Spleen (tissue), 11 donors: ENCODE measurements around the gene SETBP1. TPM values are rescaled to one million over a fixed set of nuclear protein-coding genes. Genes with fewer than 3 reads are reported as not detected.

Source experiments
- DNase-seq: peaks from one replicate; pipeline ENCODE4 v3.0.0-alpha.2; 2020
- H3K27ac ChIP-seq, 8 donors: fragments of 200-600 bp; sonication (generic) in 7 of 8; 1 replicate in 4 of 8; 2 replicates in 4 of 8; pipeline versions ENCODE4 v1.5.0 to v1.8.0; 2016 to 2021; ENCODE audit warnings: inconsistent platforms in 4 of 8, mild to moderate bottlenecking in 4 of 8, moderate library complexity in 1 of 8
- H3K27me3 ChIP-seq, 7 donors: fragments of 200-600 bp; sonication (generic) in 6 of 7; replicated peaks in 1 of 7; 1 replicate in 4 of 7; 2 replicates in 3 of 7; pipeline versions ENCODE4 v1.5.0 to v1.8.0; 2016 to 2021; ENCODE audit warnings: inconsistent platforms in 3 of 7, mild to moderate bottlenecking in 1 of 7
- H3K36me3 ChIP-seq, 6 donors: fragments of 200-600 bp; sonication (generic) in 5 of 6; 1 replicate in 4 of 6; 2 replicates in 2 of 6; pipeline versions ENCODE4 v1.5.0 to v1.8.0; 2016 to 2021; ENCODE audit warnings: inconsistent platforms in 2 of 6
- H3K4me1 ChIP-seq, 6 donors: fragments of 200-600 bp; sonication (generic) in 5 of 6; 1 replicate in 3 of 6; 2 replicates in 3 of 6; pipeline versions ENCODE4 v1.5.0 to v1.8.0; 2016 to 2021; ENCODE audit warnings: inconsistent platforms in 3 of 6
- H3K4me3 ChIP-seq, 8 donors: fragments of 200-600 bp; sonication (generic) in 7 of 8; 1 replicate in 4 of 8; 2 replicates in 4 of 8; pipeline versions ENCODE4 v1.5.0 to v1.8.0; 2016 to 2021; ENCODE audit warnings: inconsistent platforms in 4 of 8, mild to moderate bottlenecking in 4 of 8, moderate library complexity in 2 of 8
- H3K9me3 ChIP-seq, 8 donors: fragments of 200-600 bp; sonication (generic) in 7 of 8; 1 replicate in 4 of 8; 2 replicates in 4 of 8; pipeline versions ENCODE4 v1.5.0 to v1.8.0; 2016 to 2021; ENCODE audit warnings: inconsistent platforms in 4 of 8
- CTCF ChIP-seq, 11 experiments: fragments of 200-600 bp in 7 of 11; fragments of 450-650 bp in 4 of 11; sonication (generic) in 4 of 11; IDR thresholded peaks in 8 of 11; conservative IDR thresholded peaks in 3 of 11; 1 replicate in 7 of 11; 2 replicates in 4 of 11; pipeline versions ENCODE4 v1.4.0 to v1.8.0; 2016 to 2021; ENCODE audit warnings: antibody characterized with exemption in 11 of 11, inconsistent platforms in 4 of 11, mild to moderate bottlenecking in 1 of 11
- POLR2A ChIP-seq, 3 donors: fragments of 450-650 bp; IDR thresholded peaks; one replicate each; pipeline ENCODE4 v1.5.1; 2017; ENCODE audit warnings: antibody characterized with exemption in 3 of 3, mild to moderate bottlenecking in 1 of 3
- POLR2AphosphoS5 ChIP-seq, 3 donors: sonication (generic); formaldehyde crosslinking; IDR thresholded peaks; one replicate each; pipeline ENCODE4 v1.5.1; 2017; ENCODE audit warnings: antibody characterized with exemption in 3 of 3
- whole genome bisulfite sequencing, 5 donors: extraction: QIAGEN DNeasy Blood & Tissue Kit in 3 of 5; methylation state at CpG; one replicate each; pipeline versions ENCODE4 v1.1.5 to v1.1.7; 2013 to 2018; 5-methylcytosine and 5-hydroxymethylcytosine counted together
- intact Hi-C: fragments of 100-400 bp; cut with DNase I; formaldehyde crosslinking; loops from one replicate; pipeline ENCODE4 v1.15.0; 2023; ENCODE audit warnings: low total_unique reads
- polyA plus RNA-seq, 3 donors: library from polyadenylated mRNA; stranded (reverse); fragments of 200-250 nt; gene quantifications; one replicate each; pipeline ENCODE4 v1.2.1, GENCODE V29; 2013
- total RNA-seq, 7 donors: library from RNA; depleted of rRNA in 3 of 7; stranded (reverse); fragments of >200 nt in 3 of 7; fragmentation: NEBNext Ultra II Directional in 4 of 7; extraction: Animal tissue kit (Norgen Biotek cat#: 25700) in 4 of 7; gene quantifications; one replicate each; pipeline versions ENCODE4 v1.1.0 to v1.2.1, GENCODE V29; 2016 to 2021
- donor health status: healthy with polysubstance abuse.
- donor health status: DM: no; HTN: no; CAD: no; lungs with moderate emphysema.
- donor health status: DM: no; HTN: no; CAD: no.
- donor health status: Bipolar disorder and iron deficiency.
- donor health status: healthy.
- donor health status: DM: no; HTN: no; CAD: no.
- donor health status: DM: yes; HTN: yes; CAD: no.

SETBP1 gene
- total and polyA plus RNA-seq, 10 donors = 2.0 to 50.7 (median 33.1) TPM

GRCh38 chr18:44979748-44980147, 299.1 kb downstream of the SETBP1 start:
- peak overlapping the region in 1 of 8 donors; percentile 17 for H3K27ac ChIP-seq
- H3K4me1 ChIP-seq = no peaks in the 10 kb centered on the region
- intact Hi-C loops = no loop called here
- no peak for DNase-seq
- H3K36me3 ChIP-seq = no peaks in the 10 kb centered on the region
- H3K27me3 ChIP-seq = no peaks in the 10 kb centered on the region
- TF ChIP-seq POLR2AphosphoS5 (IDR thresholded peaks at IDR 0.05) (no peak), CTCF (IDR thresholded peaks at IDR 0.05 in 8 of 11, conservative IDR thresholded peaks at IDR 0.05 in 3 of 11) (no peak), POLR2A (IDR thresholded peaks at IDR 0.05) (no peak)
- no peaks in the 10 kb centered on the region for H3K9me3 ChIP-seq
- 62 to 77% (median 69%) methylated on average over 3 of the region's 3 CpGs for WGBS, 5 donors
- H3K4me3 ChIP-seq = no peak overlapping the region

GRCh38 chr18:44981121-44981520, 300.4 kb downstream of the SETBP1 start:
- Histone ChIP-seq H3K9me3 (no peaks in the 10 kb centered on the region), H3K27ac (no peak overlapping the region), H3K4me1 (no peaks in the 10 kb centered on the region), H3K4me3 (no peak overlapping the region), H3K36me3 (no peaks in the 10 kb centered on the region), H3K27me3 (no peaks in the 10 kb centered on the region)
- no peak for DNase-seq
- TF ChIP-seq CTCF (IDR thresholded peaks at IDR 0.05 in 8 of 11, conservative IDR thresholded peaks at IDR 0.05 in 3 of 11) = no peak
- TF ChIP-seq POLR2A (IDR thresholded peaks at IDR 0.05) = no peak
- no peak for TF ChIP-seq POLR2AphosphoS5 (IDR thresholded peaks at IDR 0.05)
- intact Hi-C loops = no loop called here
- WGBS, 5 donors = 90 to 97% (median 95%) methylated on average over 5 of the region's 5 CpGs

GRCh38 chr18:44986933-44987332, 306.2 kb downstream of the SETBP1 start:
- Histone ChIP-seq H3K27ac (no peak overlapping the region), H3K27me3 (no peaks in the 10 kb centered on the region), H3K9me3 (peaks cover 0 to 11% (median 10%) of the 10 kb centered on the region in 8 donors), H3K36me3 (no peaks in the 10 kb centered on the region), H3K4me3 (no peak overlapping the region), H3K4me1 (peaks cover 0 to 5% (median 0%) of the 10 kb centered on the region in 6 donors)
- WGBS, 5 donors = 61 to 92% (median 80%) methylated on average over 3 of the region's 3 CpGs
- no peak for TF ChIP-seq POLR2AphosphoS5 (IDR thresholded peaks at IDR 0.05)
- TF ChIP-seq CTCF (IDR thresholded peaks at IDR 0.05 in 8 of 11, conservative IDR thresholded peaks at IDR 0.05 in 3 of 11) = no peak
- no peak for TF ChIP-seq POLR2A (IDR thresholded peaks at IDR 0.05)
- intact Hi-C loops = no loop called here
- no peak for DNase-seq

- H3K4me3 ChIP-seq = no peak overlapping the region
- H3K9me3 ChIP-seq = peaks cover 0 to 11% (median 10%) of the 10 kb centered on the region in 8 donors
- H3K27me3 ChIP-seq = no peaks in the 10 kb centered on the region
- WGBS, 5 donors = 66 to 87% (median 81%) methylated on average over 4 of the region's 4 CpGs
- no peak for TF ChIP-seq CTCF (IDR thresholded peaks at IDR 0.05 in 8 of 11, conservative IDR thresholded peaks at IDR 0.05 in 3 of 11)
- no peak for DNase-seq
- H3K36me3 ChIP-seq = no peaks in the 10 kb centered on the region
- H3K4me1 ChIP-seq = peaks cover 0 to 5% (median 0%) of the 10 kb centered on the region in 6 donors
- intact Hi-C loops = no loop called here
- no peak overlapping the region for H3K27ac ChIP-seq
Observed at GRCh38 chr18:44987371-44987770, 306.7 kb downstream of the SETBP1 start.
